Measurements from ENCODE around the gene GAS6.

GRCh38 chr13:113860051-113860664 is 3.7 kb downstream of the GAS6 start:
- TF ChIP-seq ZFP3 (CRISPR knock-in tag; IDR thresholded peaks at IDR 0.05) (no peak), TCF4 (CRISPR knock-in tag; IDR thresholded peaks at IDR 0.05; ENCODE audit: borderline replicate concordance) (no peak), ZC3H10 (CRISPR knock-in tag; IDR thresholded peaks at IDR 0.05) (no peak), RARB (CRISPR knock-in tag; IDR thresholded peaks at IDR 0.05) (no peak), PPARA (CRISPR knock-in tag; IDR thresholded peaks at IDR 0.05; ENCODE audit: borderline replicate concordance) (no peak), TOX (CRISPR knock-in tag; IDR thresholded peaks at IDR 0.05; ENCODE audit: borderline replicate concordance) (no peak), BACH2 (CRISPR knock-in tag; IDR thresholded peaks at IDR 0.05; ENCODE audit: borderline replicate concordance) (no peak), ARNTL (CRISPR knock-in tag; IDR thresholded peaks at IDR 0.05; ENCODE audit: borderline replicate concordance, low read depth) (no peak), ZFP30 (CRISPR knock-in tag; IDR thresholded peaks at IDR 0.05) (no peak)

All from SK-N-SH treated with all-trans-retinoic acid at 6 μM for 48 hours (cell line).